A549 (cell line): ENCODE data around the gene CACNA1C. TPM values are rescaled to one million over a fixed set of nuclear protein-coding genes. Genes with fewer than 3 reads are reported as not detected.

Experiments used
- ATAC-seq, 2 experiments: fragments of 200-7000 bp in 1 of 2; fragments of >200 bp in 1 of 2; cut with Nextera tagmentation in 1 of 2; cut with Tn5 transposase in 1 of 2; 3 replicates each; pipeline versions ENCODE4 v1.8.0 to v1.9.1; 2018 to 2020; ENCODE audit warnings: mild to moderate bottlenecking in 1 of 2, moderate library complexity in 1 of 2
- CTCF ChIA-PET: fragments of 300-600 bp; sonication (Branson Sonifier 250); formaldehyde crosslinking; extraction: SDS; loops from one replicate; lab custom pipeline; 2021; ENCODE audit warnings: antibody characterized with exemption, inconsistent platforms; lab: Yijun Ruan, JAX
- POLR2A ChIA-PET: fragments of 350-600 bp; formaldehyde crosslinking; extraction: SDS; loops from one replicate; lab custom pipeline; 2021; ENCODE audit warnings: antibody characterized with exemption, inconsistent platforms; lab: Yijun Ruan, JAX
- DNase-seq, 2 experiments: peaks; one replicate each; pipeline versions ENCODE4 v3.0.0 to v3.0.0-alpha.2; 2011 to 2016; ENCODE audit warnings: low read depth in 1 of 2, low spot score in 1 of 2
- FAIRE-seq: peaks from 2 replicates; lab custom pipeline; 2011; peaks lifted over from hg19 to GRCh38; lab: Jason Lieb, UNC
- H3K27ac ChIP-seq, 2 experiments: fragments of >200 bp; sonication (Bioruptor Twin); formaldehyde crosslinking; 3 replicates each; pipeline ENCODE4 v1.5.1; 2016 to 2017
- H3K4me1 ChIP-seq: fragments of >200 bp; sonication (Bioruptor Twin); formaldehyde crosslinking; 3 replicates; pipeline ENCODE4 v1.6.1; 2016
- H3K4me2 ChIP-seq: fragments of >200 bp; sonication (Bioruptor Twin); formaldehyde crosslinking; 3 replicates; pipeline ENCODE4 v1.6.1; 2016
- H3K4me3 ChIP-seq: fragments of >200 bp; sonication (Bioruptor Twin); formaldehyde crosslinking; 3 replicates; pipeline ENCODE4 v1.5.1; 2016
- H3K9me3 ChIP-seq: fragments of >200 bp; sonication (Bioruptor Twin); formaldehyde crosslinking; 3 replicates; pipeline ENCODE4 v1.6.1; 2016
- BHLHE40 ChIP-seq: IDR thresholded peaks from 2 replicates; pipeline ENCODE4 v1.6.1; 2012; ENCODE audit warnings: low read depth, low read length, inconsistent platforms
- CHD2 ChIP-seq: fragments of 150-350 bp; IDR thresholded peaks from 2 replicates; pipeline ENCODE4 v1.6.1; 2014; ENCODE audit warnings: low read length; ENCODE audit not compliant: partially characterized antibody
- EP300 ChIP-seq, 2 experiments: fragments of >200 bp; sonication (Bioruptor Twin); formaldehyde crosslinking; IDR thresholded peaks; 2 replicates in 1 of 2; 3 replicates in 1 of 2; pipeline ENCODE4 v1.6.1; 2016 to 2017
- FOSB ChIP-seq: fragments of 250-450 bp; sonication (Bioruptor Pico); IDR thresholded peaks from 2 replicates; pipeline ENCODE4 v1.5.0; 2020; ENCODE audit warnings: mild to moderate bottlenecking, moderate library complexity
- FOXS1 ChIP-seq: fragments of 250-450 bp; sonication (Bioruptor Pico); IDR thresholded peaks from 2 replicates; pipeline ENCODE4 v1.5.0; 2020; ENCODE audit warnings: mild to moderate bottlenecking, moderate library complexity
- HDAC2 ChIP-seq: fragments of 200-600 bp; sonication (generic); IDR thresholded peaks from 2 replicates; pipeline ENCODE4 v1.6.1; 2016
- HOXB5 ChIP-seq: fragments of 250-450 bp; sonication (Bioruptor Pico); IDR thresholded peaks from 2 replicates; pipeline ENCODE4 v1.5.0; 2020; ENCODE audit warnings: mild to moderate bottlenecking, moderate library complexity
- JUN ChIP-seq, 2 experiments: fragments of >200 bp; sonication (Bioruptor Twin); formaldehyde crosslinking; IDR thresholded peaks; 2 replicates in 1 of 2; 3 replicates in 1 of 2; pipeline ENCODE4 v1.6.1; 2016 to 2017
- KDM5A ChIP-seq: fragments of 200-600 bp; sonication (generic); IDR thresholded peaks from 2 replicates; pipeline ENCODE4 v1.6.1; 2016; ENCODE audit warnings: antibody characterized with exemption, mild to moderate bottlenecking
- NFE2L2 ChIP-seq: fragments of 150-350 bp; conservative IDR thresholded peaks from 2 replicates; pipeline ENCODE4 v1.6.1; 2014; ENCODE audit warnings: low read length
- NPAS2 ChIP-seq: fragments of 250-450 bp; sonication (Bioruptor Pico); IDR thresholded peaks from 2 replicates; pipeline ENCODE4 v1.8.0; 2022; ENCODE audit warnings: mild to moderate bottlenecking, moderate library complexity, borderline replicate concordance
- NR3C1 ChIP-seq: fragments of >200 bp; sonication (Bioruptor Twin); formaldehyde crosslinking; IDR thresholded peaks from 3 replicates; pipeline ENCODE4 v1.6.1; 2017
- POLR2A ChIP-seq: IDR thresholded peaks from 2 replicates; pipeline ENCODE4 v1.6.1; 2012; ENCODE audit warnings: mild to moderate bottlenecking, low read length
- RAD21 ChIP-seq, 2 experiments: fragments of >200 bp in 1 of 2; sonication (Bioruptor Twin) in 1 of 2; formaldehyde crosslinking in 1 of 2; IDR thresholded peaks in 1 of 2; conservative IDR thresholded peaks in 1 of 2; 2 replicates in 1 of 2; 3 replicates in 1 of 2; pipeline ENCODE4 v1.6.1; 2012 to 2018; ENCODE audit warnings: inconsistent platforms in 1 of 2
- RNF2 ChIP-seq: fragments of 200-600 bp; sonication (generic); IDR thresholded peaks from 2 replicates; pipeline ENCODE4 v1.6.1; 2016; ENCODE audit warnings: low read depth, mild to moderate bottlenecking, antibody characterized with exemption, moderate library complexity, borderline replicate concordance
- SMC3 ChIP-seq: fragments of >200 bp; sonication (Bioruptor Twin); formaldehyde crosslinking; IDR thresholded peaks from 3 replicates; pipeline ENCODE4 v1.6.1; 2018; ENCODE audit warnings: inconsistent platforms
- SREBF2 ChIP-seq: fragments of 450-650 bp; IDR thresholded peaks from 2 replicates; pipeline ENCODE4 v1.6.1; 2014; ENCODE audit warnings: mild to moderate bottlenecking, moderate library complexity
- TP53 ChIP-seq: fragments of 250-450 bp; sonication (Bioruptor Pico); IDR thresholded peaks from 2 replicates; pipeline ENCODE4 v1.5.0; 2021; ENCODE audit warnings: mild to moderate bottlenecking, moderate library complexity
- ZNF302 ChIP-seq: fragments of 250-450 bp; sonication (Bioruptor Pico); IDR thresholded peaks from 2 replicates; pipeline ENCODE4 v1.9.0; 2021; ENCODE audit warnings: inconsistent platforms, mild to moderate bottlenecking, moderate library complexity
- WGBS: methylation state at CpG from one replicate; pipeline ENCODE4 v1.1.6; 2017; ENCODE audit errors: missing lambda C conversion rate; 5-methylcytosine and 5-hydroxymethylcytosine counted together
- polyA plus RNA-seq, 4 experiments: library from polyadenylated mRNA; depleted of rRNA in 3 of 4; stranded (reverse); fragments of >200 nt; fragmentation: RNase III in 1 of 4; extraction: RNeasy Plus Mini Kit Qiagen cat#74134 plus additional on column Dnase treatment in 1 of 4; gene quantifications; 2 replicates in 3 of 4; 3 replicates in 1 of 4; pipeline ENCODE4 v1.2.3, GENCODE V29; 2011 to 2017
- TF ChIP-seq, protein P1 (sequence below): IDR thresholded peaks from 2 replicates; pipeline ENCODE4 v1.6.1; 2012
- TF ChIP-seq, protein P2 (sequence below): fragments of 200-600 bp; sonication (generic); IDR thresholded peaks from 2 replicates; pipeline ENCODE4 v1.6.1; 2016; ENCODE audit warnings: antibody characterized with exemption, mild to moderate bottlenecking, moderate library complexity
- TF ChIP-seq, protein P3 (sequence below): fragments of 250-450 bp; sonication (Bioruptor Pico); IDR thresholded peaks from 2 replicates; pipeline ENCODE4 v1.5.0; 2020; ENCODE audit warnings: low read depth, mild to moderate bottlenecking, moderate library complexity
- TF ChIP-seq, protein P4 (sequence below): IDR thresholded peaks from 2 replicates; pipeline ENCODE4 v1.6.1; 2012
- TF ChIP-seq, protein P5 (sequence below): fragments of 250-450 bp; sonication (Bioruptor Pico); IDR thresholded peaks from 2 replicates; pipeline ENCODE4 v1.5.0; 2021; ENCODE audit warnings: mild to moderate bottlenecking, moderate library complexity, borderline replicate concordance

The CACNA1C gene
- polyA plus RNA-seq, 2 of the 4 experiments (the other 2 are of a cell fraction) = not detected

DNA sequence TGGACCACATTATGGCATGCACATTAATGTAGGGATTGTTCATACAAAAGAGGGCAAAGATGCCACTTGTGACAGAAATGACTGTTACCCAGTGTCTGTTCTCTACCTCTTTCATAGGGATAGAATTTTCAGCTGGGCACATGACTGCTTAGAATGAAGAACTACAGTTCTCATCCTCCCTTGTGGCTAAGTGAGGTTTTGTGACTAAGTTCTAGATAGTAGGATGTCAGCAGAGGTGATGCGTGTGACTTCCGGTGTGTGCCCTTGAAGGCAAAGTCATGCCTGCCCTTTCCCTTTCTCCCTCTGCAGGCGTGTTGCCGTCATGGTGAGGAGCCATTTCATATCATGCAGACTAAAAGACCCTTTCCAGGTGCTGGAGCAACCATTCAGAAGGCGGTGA is 99.3 kb downstream of the CACNA1C start:
- H3K4me1 ChIP-seq = no peaks in the 10 kb centered on the region
- ChIA-PET CTCF (interaction anchor here (1.8 kb wide), 1 partner anchor 35 kb away, joined by 4 read pairs; no protein-coding TSS in a partner anchor), POLR2A (no interaction called here)
- H3K9me3 ChIP-seq = no peaks in the 10 kb centered on the region; the same call in 2 of the 3 replicates
- FAIRE-seq (no peak), ATAC-seq (no peak), DNase-seq (no peak)
- TF ChIP-seq FOSB (CRISPR knock-in tag) = no peak
- no peak for TF ChIP-seq FOXS1
- TF ChIP-seq NPAS2 (CRISPR knock-in tag) = no peak
- no peak for TF ChIP-seq NR3C1
- TF ChIP-seq SMC3 = no peak
- no peak for TF ChIP-seq RAD21 (conservative IDR thresholded peaks at IDR 0.05 in 1 of 2, IDR thresholded peaks at IDR 0.05 in 1 of 2)
- no peak for TF ChIP-seq HDAC2
- TF ChIP-seq HOXB5 (CRISPR knock-in tag) = no peak
- no peak overlapping the region for H3K4me3 ChIP-seq
- no peak overlapping the region for H3K4me2 ChIP-seq
- no peak overlapping the region for H3K27ac ChIP-seq
- WGBS = 46% methylated on average over 5 of the region's 5 CpGs

DNA sequence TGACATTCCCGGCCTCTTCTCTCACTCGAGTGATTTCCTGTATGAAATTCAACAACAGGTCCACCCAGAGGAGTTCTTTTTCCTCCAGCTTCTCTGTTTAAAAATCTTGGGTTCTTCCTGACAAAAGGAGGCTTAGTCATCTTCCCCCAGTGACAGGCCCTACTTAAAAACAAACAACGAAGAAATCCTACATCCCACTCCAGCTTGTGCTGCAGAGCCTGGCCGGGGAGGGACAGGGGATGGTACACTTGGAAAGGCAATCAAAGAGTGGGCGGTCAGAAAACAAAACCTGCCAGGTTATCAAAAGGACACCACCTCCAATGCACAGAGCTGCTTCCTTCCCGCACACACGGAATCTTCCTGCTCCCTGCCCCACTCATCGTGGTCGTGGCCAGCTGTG is 101.3 kb downstream of the CACNA1C start:
- FAIRE-seq (no peak), ATAC-seq (no peak), DNase-seq (no peak)
- CTCF ChIA-PET = interaction anchor here (0.8 kb wide), 1 partner anchor 501 kb away, joined by 3 read pairs; no protein-coding TSS in a partner anchor
- no peak overlapping the region for H3K4me3 ChIP-seq
- no peak overlapping the region for H3K4me2 ChIP-seq
- H3K27ac ChIP-seq = no peak overlapping the region
- POLR2A ChIA-PET = no interaction called here
- no peaks in the 10 kb centered on the region for H3K4me1 ChIP-seq
- TF ChIP-seq HOXB5 (CRISPR knock-in tag) (no peak), FOSB (CRISPR knock-in tag) (no peak), ZNF302 (CRISPR knock-in tag) (no peak), CHD2 (no peak), TP53 (CRISPR knock-in tag) (no peak), SREBF2 (no peak), JUN (IDR thresholded peaks at IDR 0.05) (no peak), NFE2L2 (no peak)
- TF ChIP-seq, protein P1, sequence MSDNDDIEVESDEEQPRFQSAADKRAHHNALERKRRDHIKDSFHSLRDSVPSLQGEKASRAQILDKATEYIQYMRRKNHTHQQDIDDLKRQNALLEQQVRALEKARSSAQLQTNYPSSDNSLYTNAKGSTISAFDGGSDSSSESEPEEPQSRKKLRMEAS = no peak
- TF ChIP-seq, protein P2, sequence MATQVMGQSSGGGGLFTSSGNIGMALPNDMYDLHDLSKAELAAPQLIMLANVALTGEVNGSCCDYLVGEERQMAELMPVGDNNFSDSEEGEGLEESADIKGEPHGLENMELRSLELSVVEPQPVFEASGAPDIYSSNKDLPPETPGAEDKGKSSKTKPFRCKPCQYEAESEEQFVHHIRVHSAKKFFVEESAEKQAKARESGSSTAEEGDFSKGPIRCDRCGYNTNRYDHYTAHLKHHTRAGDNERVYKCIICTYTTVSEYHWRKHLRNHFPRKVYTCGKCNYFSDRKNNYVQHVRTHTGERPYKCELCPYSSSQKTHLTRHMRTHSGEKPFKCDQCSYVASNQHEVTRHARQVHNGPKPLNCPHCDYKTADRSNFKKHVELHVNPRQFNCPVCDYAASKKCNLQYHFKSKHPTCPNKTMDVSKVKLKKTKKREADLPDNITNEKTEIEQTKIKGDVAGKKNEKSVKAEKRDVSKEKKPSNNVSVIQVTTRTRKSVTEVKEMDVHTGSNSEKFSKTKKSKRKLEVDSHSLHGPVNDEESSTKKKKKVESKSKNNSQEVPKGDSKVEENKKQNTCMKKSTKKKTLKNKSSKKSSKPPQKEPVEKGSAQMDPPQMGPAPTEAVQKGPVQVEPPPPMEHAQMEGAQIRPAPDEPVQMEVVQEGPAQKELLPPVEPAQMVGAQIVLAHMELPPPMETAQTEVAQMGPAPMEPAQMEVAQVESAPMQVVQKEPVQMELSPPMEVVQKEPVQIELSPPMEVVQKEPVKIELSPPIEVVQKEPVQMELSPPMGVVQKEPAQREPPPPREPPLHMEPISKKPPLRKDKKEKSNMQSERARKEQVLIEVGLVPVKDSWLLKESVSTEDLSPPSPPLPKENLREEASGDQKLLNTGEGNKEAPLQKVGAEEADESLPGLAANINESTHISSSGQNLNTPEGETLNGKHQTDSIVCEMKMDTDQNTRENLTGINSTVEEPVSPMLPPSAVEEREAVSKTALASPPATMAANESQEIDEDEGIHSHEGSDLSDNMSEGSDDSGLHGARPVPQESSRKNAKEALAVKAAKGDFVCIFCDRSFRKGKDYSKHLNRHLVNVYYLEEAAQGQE = no peak
- TF ChIP-seq, protein P3, sequence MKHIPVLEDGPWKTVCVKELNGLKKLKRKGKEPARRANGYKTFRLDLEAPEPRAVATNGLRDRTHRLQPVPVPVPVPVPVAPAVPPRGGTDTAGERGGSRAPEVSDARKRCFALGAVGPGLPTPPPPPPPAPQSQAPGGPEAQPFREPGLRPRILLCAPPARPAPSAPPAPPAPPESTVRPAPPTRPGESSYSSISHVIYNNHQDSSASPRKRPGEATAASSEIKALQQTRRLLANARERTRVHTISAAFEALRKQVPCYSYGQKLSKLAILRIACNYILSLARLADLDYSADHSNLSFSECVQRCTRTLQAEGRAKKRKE (CRISPR knock-in tag) = no peak
- 38% methylated on average over 9 of the region's 9 CpGs for WGBS
- H3K9me3 ChIP-seq = no peaks in the 10 kb centered on the region; the same call in 2 of the 3 replicates

DNA sequence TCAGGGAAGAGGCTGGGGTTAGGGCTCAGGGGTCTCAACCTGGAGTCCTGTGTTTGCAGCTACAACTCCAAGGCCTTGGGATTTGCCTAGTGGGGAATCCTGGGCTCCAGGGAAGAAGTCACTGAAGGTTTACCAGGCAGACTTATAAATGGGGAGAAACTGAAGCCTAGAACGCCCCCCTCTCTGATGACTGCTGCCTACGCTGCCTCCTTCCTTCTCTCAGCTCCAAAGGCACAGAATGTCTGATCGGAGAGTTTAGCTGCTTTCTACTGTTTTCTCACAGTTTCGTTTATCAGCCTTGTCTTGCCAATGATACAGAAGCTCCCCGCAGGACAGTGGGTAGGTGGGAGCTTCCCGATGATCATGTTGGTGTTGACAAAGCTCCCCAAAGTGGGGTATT is 101.7 kb downstream of the CACNA1C start:
- POLR2A ChIA-PET = no interaction called here
- H3K4me2 ChIP-seq = no peak overlapping the region
- no peak overlapping the region for H3K27ac ChIP-seq

More for the DNA sequence above, 101.7 kb downstream of the CACNA1C start:
- H3K4me3 ChIP-seq = no peak overlapping the region
- no peaks in the 10 kb centered on the region for H3K4me1 ChIP-seq
- DNase-seq = no peak
- no peak for ATAC-seq
- no peak for FAIRE-seq
- TF ChIP-seq, protein P4, sequence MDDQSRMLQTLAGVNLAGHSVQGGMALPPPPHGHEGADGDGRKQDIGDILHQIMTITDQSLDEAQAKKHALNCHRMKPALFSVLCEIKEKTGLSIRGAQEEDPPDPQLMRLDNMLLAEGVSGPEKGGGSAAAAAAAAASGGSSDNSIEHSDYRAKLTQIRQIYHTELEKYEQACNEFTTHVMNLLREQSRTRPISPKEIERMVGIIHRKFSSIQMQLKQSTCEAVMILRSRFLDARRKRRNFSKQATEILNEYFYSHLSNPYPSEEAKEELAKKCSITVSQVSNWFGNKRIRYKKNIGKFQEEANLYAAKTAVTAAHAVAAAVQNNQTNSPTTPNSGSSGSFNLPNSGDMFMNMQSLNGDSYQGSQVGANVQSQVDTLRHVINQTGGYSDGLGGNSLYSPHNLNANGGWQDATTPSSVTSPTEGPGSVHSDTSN = no peak
- TF ChIP-seq RNF2 (no peak), EP300 (IDR thresholded peaks at IDR 0.05) (no peak), BHLHE40 (no peak), KDM5A (no peak), POLR2A (no peak)
- TF ChIP-seq, protein P5, sequence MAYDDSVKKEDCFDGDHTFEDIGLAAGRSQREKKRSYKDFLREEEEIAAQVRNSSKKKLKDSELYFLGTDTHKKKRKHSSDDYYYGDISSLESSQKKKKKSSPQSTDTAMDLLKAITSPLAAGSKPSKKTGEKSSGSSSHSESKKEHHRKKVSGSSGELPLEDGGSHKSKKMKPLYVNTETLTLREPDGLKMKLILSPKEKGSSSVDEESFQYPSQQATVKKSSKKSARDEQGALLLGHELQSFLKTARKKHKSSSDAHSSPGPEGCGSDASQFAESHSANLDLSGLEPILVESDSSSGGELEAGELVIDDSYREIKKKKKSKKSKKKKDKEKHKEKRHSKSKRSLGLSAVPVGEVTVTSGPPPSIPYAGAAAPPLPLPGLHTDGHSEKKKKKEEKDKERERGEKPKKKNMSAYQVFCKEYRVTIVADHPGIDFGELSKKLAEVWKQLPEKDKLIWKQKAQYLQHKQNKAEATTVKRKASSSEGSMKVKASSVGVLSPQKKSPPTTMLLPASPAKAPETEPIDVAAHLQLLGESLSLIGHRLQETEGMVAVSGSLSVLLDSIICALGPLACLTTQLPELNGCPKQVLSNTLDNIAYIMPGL (CRISPR knock-in tag) = no peak
- no peaks in the 10 kb centered on the region; the same call in 2 of the 3 replicates for H3K9me3 ChIP-seq
- CTCF ChIA-PET = interaction anchor here (0.8 kb wide), 1 partner anchor 502 kb away, joined by 3 read pairs; no protein-coding TSS in a partner anchor
- WGBS = 33% methylated on average over 6 of the region's 6 CpGs
